Measurements from ENCODE around the gene MZB1. TPM values are rescaled to one million over a fixed set of nuclear protein-coding genes. Genes with fewer than 3 reads are reported as not detected.

Gene MZB1
- total RNA-seq, 1 donor from 2014 or later: not detected

DNA sequence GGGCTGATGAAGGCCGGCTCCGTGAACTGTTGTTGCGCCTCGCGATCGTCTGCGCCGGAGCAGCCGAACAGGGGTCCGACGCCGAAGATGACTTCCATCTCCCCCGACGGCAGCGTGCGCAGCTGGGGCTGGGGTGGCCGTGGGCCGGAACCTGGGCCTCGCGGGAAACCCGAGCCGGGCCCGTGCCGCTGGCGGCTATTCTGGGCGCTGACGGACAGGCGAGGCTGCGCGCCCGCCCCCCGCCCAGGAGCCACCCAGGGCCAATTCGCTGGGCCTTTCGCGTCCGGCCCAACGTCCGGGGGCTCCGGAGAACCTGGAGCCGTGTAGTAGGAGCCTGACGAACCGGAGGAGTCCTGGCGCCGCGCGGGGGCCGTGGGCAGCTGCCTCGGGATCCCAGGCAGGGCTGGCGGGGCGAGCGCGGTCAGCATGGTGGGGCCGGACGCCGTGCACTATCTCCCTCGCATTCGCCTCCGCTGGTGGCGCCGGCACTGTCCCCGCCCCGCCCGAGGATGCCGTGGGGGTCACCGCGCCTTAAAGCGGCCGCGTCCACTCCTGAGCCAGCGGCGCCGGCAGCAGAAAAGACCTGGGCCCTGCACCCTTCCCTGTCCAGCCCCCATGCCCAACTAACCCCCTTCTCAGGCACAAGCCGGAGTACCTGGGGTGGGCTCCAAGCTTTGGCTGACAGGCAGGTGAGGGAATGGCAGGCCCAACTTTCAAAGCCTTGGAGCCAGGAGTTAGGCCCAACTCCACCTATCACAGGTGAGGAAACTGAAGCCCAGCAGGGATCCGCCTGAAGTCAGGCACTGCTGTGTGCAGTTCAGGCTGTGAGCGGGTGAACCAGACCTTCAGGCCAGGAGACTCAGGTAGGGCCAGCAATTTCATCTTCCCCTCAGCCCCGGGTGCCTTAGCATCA is 5.2 kb upstream of the MZB1 start, which contains the start of gene PROB1:
Gene PROB1, minus strand, starts transcription at position 451 of the 913 bp plus-strand sequence. Its CDS starts 23 bp downstream, at position 428.
- Mint-ChIP-seq H3K9me3 (ENCODE audit: unreplicated experiment) (no peaks in the 10 kb centered on the region), H3K4me1 (ENCODE audit: low read depth, unreplicated experiment) (peaks cover 3% of the 10 kb centered on the region), H3K4me3 (ENCODE audit: unreplicated experiment) (no peak within 1 kb of the TSS), H3K36me3 (ENCODE audit: unreplicated experiment) (no peaks in the 10 kb centered on the region), H3K27me3 (ENCODE audit: unreplicated experiment) (peaks cover 11% of the 10 kb centered on the region), H3K27ac (ENCODE audit: unreplicated experiment) (no peak within 1 kb of the TSS)
- DNase-seq: no peak
- TF ChIP-seq, protein P1, sequence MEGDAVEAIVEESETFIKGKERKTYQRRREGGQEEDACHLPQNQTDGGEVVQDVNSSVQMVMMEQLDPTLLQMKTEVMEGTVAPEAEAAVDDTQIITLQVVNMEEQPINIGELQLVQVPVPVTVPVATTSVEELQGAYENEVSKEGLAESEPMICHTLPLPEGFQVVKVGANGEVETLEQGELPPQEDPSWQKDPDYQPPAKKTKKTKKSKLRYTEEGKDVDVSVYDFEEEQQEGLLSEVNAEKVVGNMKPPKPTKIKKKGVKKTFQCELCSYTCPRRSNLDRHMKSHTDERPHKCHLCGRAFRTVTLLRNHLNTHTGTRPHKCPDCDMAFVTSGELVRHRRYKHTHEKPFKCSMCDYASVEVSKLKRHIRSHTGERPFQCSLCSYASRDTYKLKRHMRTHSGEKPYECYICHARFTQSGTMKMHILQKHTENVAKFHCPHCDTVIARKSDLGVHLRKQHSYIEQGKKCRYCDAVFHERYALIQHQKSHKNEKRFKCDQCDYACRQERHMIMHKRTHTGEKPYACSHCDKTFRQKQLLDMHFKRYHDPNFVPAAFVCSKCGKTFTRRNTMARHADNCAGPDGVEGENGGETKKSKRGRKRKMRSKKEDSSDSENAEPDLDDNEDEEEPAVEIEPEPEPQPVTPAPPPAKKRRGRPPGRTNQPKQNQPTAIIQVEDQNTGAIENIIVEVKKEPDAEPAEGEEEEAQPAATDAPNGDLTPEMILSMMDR (IDR thresholded peaks at IDR 0.05; ENCODE audit: partially characterized antibody, unreplicated experiment): no peak

DNA sequence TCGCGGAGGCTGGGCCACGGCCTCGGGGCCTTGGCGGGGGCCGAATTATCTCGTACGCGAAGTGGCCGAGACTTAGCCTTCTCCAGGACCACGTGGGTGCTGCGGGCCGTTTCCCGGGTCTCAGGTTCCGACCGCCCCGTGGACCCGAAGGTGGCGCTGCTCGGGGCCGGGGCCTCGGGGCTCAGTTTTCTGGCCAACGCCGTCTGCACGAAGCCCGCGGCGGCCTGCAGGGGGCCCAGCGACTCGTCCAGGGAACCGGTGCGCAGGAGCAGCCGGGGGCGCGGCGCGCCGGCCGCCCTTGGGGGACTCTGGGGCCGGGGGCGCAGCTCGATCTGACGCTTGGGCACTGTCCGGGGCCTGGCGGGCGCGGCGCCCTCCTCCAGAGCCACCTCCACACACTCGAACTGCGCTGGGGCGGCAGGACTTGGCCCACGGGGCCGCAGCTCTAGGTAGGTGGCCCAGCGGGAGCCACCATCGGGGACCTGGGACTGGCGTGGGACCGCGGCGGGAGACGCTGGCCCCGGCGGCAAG is 4.5 kb upstream of the MZB1 start:
- DNase-seq: peak; percentile 75
- H3K27me3 Mint-ChIP-seq (ENCODE audit: unreplicated experiment): peaks cover 14% of the 10 kb centered on the region
- peaks cover 3% of the 10 kb centered on the region for H3K4me1 Mint-ChIP-seq (ENCODE audit: low read depth, unreplicated experiment)
- no peak overlapping the region for H3K27ac Mint-ChIP-seq (ENCODE audit: unreplicated experiment)
- TF ChIP-seq, protein P1 (IDR thresholded peaks at IDR 0.05; ENCODE audit: partially characterized antibody, unreplicated experiment): peak; percentile 64
- no peaks in the 10 kb centered on the region for H3K9me3 Mint-ChIP-seq (ENCODE audit: unreplicated experiment)
- H3K4me3 Mint-ChIP-seq (ENCODE audit: unreplicated experiment): no peak overlapping the region
- H3K36me3 Mint-ChIP-seq (ENCODE audit: unreplicated experiment): no peaks in the 10 kb centered on the region

DNA sequence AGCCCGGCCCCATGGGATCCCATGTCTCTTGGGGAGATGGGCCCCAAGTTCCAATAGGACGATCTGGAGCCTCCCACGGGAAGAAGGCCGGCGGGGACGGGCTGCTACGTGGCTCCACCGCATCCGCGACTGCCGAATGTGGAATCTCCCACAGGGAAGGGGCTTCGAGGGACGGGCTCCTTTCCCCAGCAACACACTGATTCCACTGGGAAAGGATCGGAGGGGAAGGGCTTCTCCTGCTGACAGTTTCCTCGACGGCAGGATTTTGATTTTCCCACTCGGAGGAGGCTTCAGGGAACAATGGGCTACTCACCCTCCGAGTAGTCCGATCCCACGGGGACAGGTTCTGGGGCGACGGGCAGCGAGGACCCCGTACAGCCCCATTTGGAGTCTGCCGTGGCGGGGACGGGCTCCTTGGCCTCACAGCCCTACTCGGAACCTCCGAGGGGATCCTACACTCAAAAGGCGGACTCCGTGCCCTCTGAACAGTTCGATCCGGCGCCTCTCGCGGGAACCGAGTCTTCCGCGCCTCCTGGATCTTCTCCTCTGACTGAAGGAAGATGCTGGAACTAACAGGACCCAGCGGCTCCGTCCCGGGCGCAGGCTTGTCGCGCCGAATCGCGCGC is 3.9 kb upstream of the MZB1 start:
- peak overlapping the region; percentile 46 for H3K4me3 Mint-ChIP-seq (ENCODE audit: unreplicated experiment)
- no peaks in the 10 kb centered on the region for H3K9me3 Mint-ChIP-seq (ENCODE audit: unreplicated experiment)
- TF ChIP-seq, protein P1 (IDR thresholded peaks at IDR 0.05; ENCODE audit: partially characterized antibody, unreplicated experiment): no peak
- H3K27me3 Mint-ChIP-seq (ENCODE audit: unreplicated experiment): peaks cover 14% of the 10 kb centered on the region
- DNase-seq: no peak
- H3K27ac Mint-ChIP-seq (ENCODE audit: unreplicated experiment): no peak overlapping the region
- no peaks in the 10 kb centered on the region for H3K36me3 Mint-ChIP-seq (ENCODE audit: unreplicated experiment)
- peaks cover 3% of the 10 kb centered on the region for H3K4me1 Mint-ChIP-seq (ENCODE audit: low read depth, unreplicated experiment)

DNA sequence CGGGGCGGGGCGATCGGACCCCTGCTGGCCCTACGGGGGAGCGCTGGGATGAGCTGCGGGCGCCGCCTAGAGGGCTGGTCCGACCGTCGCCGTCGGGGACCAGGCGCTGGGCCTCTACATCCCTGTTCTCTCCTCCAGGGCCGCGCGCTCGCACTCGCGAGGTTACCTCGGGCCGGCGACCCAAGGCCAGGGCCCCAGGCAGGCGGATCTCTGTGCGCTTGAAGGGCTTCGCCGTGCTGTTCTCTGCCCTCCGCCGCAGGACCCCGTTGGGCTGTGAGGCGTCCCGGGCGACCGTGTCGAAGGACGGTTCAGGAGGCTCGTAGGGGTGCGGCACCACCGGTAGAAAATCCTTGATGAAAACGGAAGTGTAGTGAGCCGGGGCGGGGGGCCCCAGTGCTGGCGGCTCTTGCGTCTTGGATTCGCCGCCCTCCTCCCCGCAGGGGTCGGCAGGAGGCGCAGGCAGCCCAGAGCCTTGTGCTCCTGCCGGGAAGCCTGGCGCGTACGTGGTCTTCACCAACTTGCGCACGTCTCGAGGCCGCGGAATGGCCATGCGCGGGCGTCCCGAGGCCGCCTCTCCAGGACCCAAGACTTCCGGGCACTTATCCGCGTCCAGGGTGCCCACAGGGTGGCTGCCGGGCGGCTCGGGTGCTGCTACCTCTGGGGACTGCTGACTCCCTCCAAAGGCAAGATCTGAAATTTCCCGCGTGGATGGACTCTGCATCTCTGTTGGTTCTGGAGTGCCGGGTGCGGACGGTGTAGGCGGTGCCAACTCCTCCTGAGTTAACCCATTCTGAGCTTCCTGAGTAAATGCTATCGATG is 3.2 kb upstream of the MZB1 start:
- H3K27me3 Mint-ChIP-seq (ENCODE audit: unreplicated experiment): peaks cover 14% of the 10 kb centered on the region
- H3K27ac Mint-ChIP-seq (ENCODE audit: unreplicated experiment): no peak overlapping the region
- H3K4me3 Mint-ChIP-seq (ENCODE audit: unreplicated experiment): peak overlapping the region; percentile 78
- TF ChIP-seq, protein P1 (IDR thresholded peaks at IDR 0.05; ENCODE audit: partially characterized antibody, unreplicated experiment): peak; percentile 76
- DNase-seq: peak; percentile 89
- H3K9me3 Mint-ChIP-seq (ENCODE audit: unreplicated experiment): no peaks in the 10 kb centered on the region
- H3K36me3 Mint-ChIP-seq (ENCODE audit: unreplicated experiment): no peaks in the 10 kb centered on the region
- H3K4me1 Mint-ChIP-seq (ENCODE audit: low read depth, unreplicated experiment): peaks cover 3% of the 10 kb centered on the region

Data from glutamatergic neuron (in vitro differentiated cells).